Liver (tissue), 3 donors: ENCODE results near the gene FOXN4.

Source experiments
- ATF3 ChIP-seq: IDR thresholded peaks from 2 replicates; pipeline ENCODE4 v1.6.1; 2016; ENCODE audit warnings: antibody characterized with exemption
- CTCF ChIP-seq: fragments of 150-350 bp; IDR thresholded peaks from 2 replicates; pipeline ENCODE4 v1.5.1; 2017; ENCODE audit warnings: improper control_type of control experiment, low read depth, low read length; ENCODE audit not compliant: missing input control
- FOXA1 ChIP-seq: IDR thresholded peaks from 2 replicates; pipeline ENCODE4 v1.6.1; 2016; ENCODE audit warnings: antibody characterized with exemption
- GABPA ChIP-seq, 2 donors: IDR thresholded peaks in 1 of 2; conservative IDR thresholded peaks in 1 of 2; 2 replicates each; pipeline ENCODE4 v1.6.1; 2016; ENCODE audit warnings: antibody characterized with exemption in 2 of 2, mild to moderate bottlenecking in 1 of 2, moderate library complexity in 1 of 2
- JUND ChIP-seq, 2 donors: IDR thresholded peaks; 2 replicates each; pipeline ENCODE4 v1.6.1; 2016; ENCODE audit warnings: antibody characterized with exemption in 2 of 2
- MAX ChIP-seq: IDR thresholded peaks from 2 replicates; pipeline ENCODE4 v1.6.1; 2016; ENCODE audit warnings: antibody characterized with exemption
- RAD21 ChIP-seq, 2 donors: IDR thresholded peaks; 2 replicates each; pipeline ENCODE4 v1.6.1; 2016; ENCODE audit warnings: antibody characterized with exemption in 2 of 2, mild to moderate bottlenecking in 2 of 2
- REST ChIP-seq: IDR thresholded peaks from 2 replicates; pipeline ENCODE4 v1.6.1; 2016; ENCODE audit warnings: antibody characterized with exemption, mild to moderate bottlenecking
- SP1 ChIP-seq: IDR thresholded peaks from 2 replicates; pipeline ENCODE4 v1.6.1; 2018; ENCODE audit warnings: antibody characterized with exemption, mild to moderate bottlenecking
- YY1 ChIP-seq: IDR thresholded peaks from 2 replicates; pipeline ENCODE4 v1.6.1; 2016; ENCODE audit warnings: antibody characterized with exemption, mild to moderate bottlenecking
- donor health status: healthy.
- donor health status: healthy.

GRCh38 chr12:109329686-109330085 lies 20.6 kb upstream of the FOXN4 start:
- TF ChIP-seq JUND (IDR thresholded peaks at IDR 0.05) (no peak), SP1 (no peak), CTCF (no peak), REST (no peak), RAD21 (IDR thresholded peaks at IDR 0.05) (no peak), GABPA (IDR thresholded peaks at IDR 0.05 in 1 of 2, conservative IDR thresholded peaks at IDR 0.05 in 1 of 2) (no peak), YY1 (no peak), FOXA1 (no peak), ATF3 (no peak), MAX (no peak)
